Immature natural killer cell (primary cell): ENCODE results near the gene FAM124B. TPM values are rescaled to one million over a fixed set of nuclear protein-coding genes. Genes with fewer than 3 reads are reported as not detected.
"Not testable (repeated sequence)": the region's sequence is repeated elsewhere in the genome, so short reads cannot be mapped to it uniquely, and the experiment has no call there.

Source experiments
- DNase-seq, 3 donors: peaks; one replicate each; pipeline ENCODE4 v3.0.0; 2022; ENCODE audit warnings: mixed read lengths in 1 of 3
- H3K27ac Mint-ChIP-seq, 6 donors: one replicate each; pipeline ENCODE4 v1.8.0; 2020; ENCODE audit warnings: mixed read lengths in 6 of 6, mild to moderate bottlenecking in 5 of 6, inconsistent platforms in 4 of 6, moderate library complexity in 3 of 6
- H3K27me3 Mint-ChIP-seq, 3 donors: one replicate each; pipeline ENCODE4 v1.8.0; 2020 to 2021; ENCODE audit warnings: low read depth in 3 of 3, mild to moderate bottlenecking in 3 of 3, mixed read lengths in 3 of 3, moderate library complexity in 3 of 3, inconsistent platforms in 1 of 3
- H3K36me3 Mint-ChIP-seq, 3 donors: one replicate each; pipeline ENCODE4 v1.8.0; 2020; ENCODE audit warnings: mixed read lengths in 3 of 3, inconsistent platforms in 2 of 3, mild to moderate bottlenecking in 2 of 3
- H3K4me1 Mint-ChIP-seq, 2 donors: one replicate each; pipeline ENCODE4 v1.8.0; 2020; ENCODE audit warnings: inconsistent platforms in 2 of 2, mild to moderate bottlenecking in 2 of 2, mixed read lengths in 2 of 2, moderate library complexity in 1 of 2
- H3K4me3 Mint-ChIP-seq, 5 donors: one replicate each; pipeline ENCODE4 v1.8.0; 2020; ENCODE audit warnings: mild to moderate bottlenecking in 5 of 5, mixed read lengths in 5 of 5, inconsistent platforms in 3 of 5, moderate library complexity in 3 of 5
- H3K9me3 Mint-ChIP-seq, 6 donors: one replicate each; pipeline ENCODE4 v1.8.0; 2020; ENCODE audit warnings: mild to moderate bottlenecking in 6 of 6, mixed read lengths in 6 of 6, inconsistent platforms in 4 of 6, moderate library complexity in 3 of 6
- polyA plus RNA-seq, 3 donors: library from polyadenylated mRNA; unstranded; fragments of 300-500 nt; fragmentation: Illumina TruSeq; gene quantifications; one replicate each; pipeline ENCODE4 v1.2.3, GENCODE V29; 2021

FAM124B gene
- polyA plus RNA-seq, 3 donors from 2014 or later, result 0.78 to 1.4 (median 1.1) TPM

DNA sequence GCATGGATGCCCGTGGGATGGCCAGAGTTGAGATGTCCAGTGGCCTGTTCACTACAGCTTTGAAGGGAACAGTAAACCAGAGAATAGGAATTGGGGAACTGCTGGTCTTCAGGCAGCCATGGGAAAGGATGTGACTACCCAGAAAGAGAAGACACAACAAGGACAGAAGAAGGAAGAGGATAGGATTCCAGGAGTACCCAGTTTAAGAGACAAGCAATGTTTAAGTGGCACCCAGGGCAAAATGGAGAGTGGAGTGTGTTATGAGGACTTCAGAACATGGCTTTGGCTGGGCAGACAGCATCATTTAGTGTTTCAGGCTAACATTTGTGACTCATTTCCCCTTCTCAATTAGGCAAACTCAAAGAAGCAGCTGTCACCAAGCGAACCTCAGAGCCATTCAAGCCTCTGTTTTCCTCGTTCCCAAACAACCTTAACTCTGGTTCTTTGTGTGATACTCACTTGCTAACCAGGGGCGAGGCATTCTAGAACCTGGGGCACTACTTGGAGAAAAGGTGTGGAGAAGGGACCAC, 4.0 kb upstream of the FAM124B start:
- Mint-ChIP-seq H3K27me3 (peaks cover 0 to 7% (median 0%) of the 10 kb centered on the region in 3 donors), H3K27ac (no peak overlapping the region), H3K9me3 (peaks cover 0 to 3% (median 0%) of the 10 kb centered on the region in 6 donors), H3K4me1 (peaks cover 16 to 20% of the 10 kb centered on the region in 2 donors), H3K4me3 (no peak overlapping the region), H3K36me3 (no peaks in the 10 kb centered on the region)
- DNase-seq, result no peak

DNA sequence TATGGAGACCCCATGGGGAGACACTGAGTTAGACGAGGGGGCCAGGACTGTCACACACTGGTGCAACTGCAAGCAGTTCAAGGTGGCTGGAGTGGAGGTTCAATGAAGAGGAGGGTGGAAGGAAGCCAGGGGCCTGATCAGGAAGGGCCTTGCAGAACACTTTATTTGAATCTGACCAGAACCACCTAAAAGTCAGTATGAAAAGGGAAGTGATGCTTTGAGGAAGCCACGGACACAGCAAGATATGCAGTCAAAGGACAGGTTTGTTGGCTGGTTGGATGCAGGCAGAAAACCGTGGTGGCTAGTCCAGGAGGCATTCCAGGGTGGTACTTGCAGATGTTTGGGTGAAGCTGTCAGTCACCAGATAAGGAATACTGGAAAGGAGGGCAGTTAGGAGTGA, 3.5 kb upstream of the FAM124B start:
- no peak for DNase-seq
- H3K4me1 Mint-ChIP-seq, result peaks cover 21 to 25% of the 10 kb centered on the region in 2 donors
- no peak overlapping the region for H3K27ac Mint-ChIP-seq
- peaks cover 0 to 3% (median 0%) of the 10 kb centered on the region in 6 donors for H3K9me3 Mint-ChIP-seq
- H3K4me3 Mint-ChIP-seq, result no peak overlapping the region
- peaks cover 0 to 7% (median 0%) of the 10 kb centered on the region in 3 donors for H3K27me3 Mint-ChIP-seq
- no peaks in the 10 kb centered on the region for H3K36me3 Mint-ChIP-seq

GRCh38 chr2:224404796-224405195, 2.9 kb upstream of the FAM124B start:
- H3K36me3 Mint-ChIP-seq, result no peaks in the 10 kb centered on the region
- H3K9me3 Mint-ChIP-seq, result peaks cover 0 to 3% (median 0%) of the 10 kb centered on the region in 6 donors
- DNase-seq, result no peak
- H3K27me3 Mint-ChIP-seq, result peaks cover 0 to 7% (median 0%) of the 10 kb centered on the region in 3 donors
- no peak overlapping the region for H3K27ac Mint-ChIP-seq
- peaks cover 27 to 28% of the 10 kb centered on the region in 2 donors for H3K4me1 Mint-ChIP-seq
- no peak overlapping the region for H3K4me3 Mint-ChIP-seq

- Mint-ChIP-seq H3K4me3 (no peak overlapping the region), H3K27ac (no peak overlapping the region), H3K9me3 (peaks cover 0 to 3% (median 0%) of the 10 kb centered on the region in 6 donors), H3K27me3 (peaks cover 0 to 7% (median 0%) of the 10 kb centered on the region in 3 donors), H3K4me1 (peaks cover 32 to 35% of the 10 kb centered on the region in 2 donors), H3K36me3 (no peaks in the 10 kb centered on the region)
- DNase-seq, result no peak
Observed at GRCh38 chr2:224403657-224404056, 1.8 kb upstream of the FAM124B start.

- peaks cover 39 to 47% of the 10 kb centered on the region in 2 donors for H3K4me1 Mint-ChIP-seq
- no peaks in the 10 kb centered on the region for H3K36me3 Mint-ChIP-seq
- H3K27ac Mint-ChIP-seq, result peak overlapping the region; percentile 29 to 96 (median 74)
- H3K4me3 Mint-ChIP-seq, result peak overlapping the region; percentile 80 to 90 (median 86)
- H3K27me3 Mint-ChIP-seq, result peaks cover 0 to 4% (median 2%) of the 10 kb centered on the region in 3 donors
- DNase-seq, result peak in 1 of 3 donors; percentile 10
- peaks cover 0 to 2% (median 0%) of the 10 kb centered on the region in 6 donors for H3K9me3 Mint-ChIP-seq
Observed at GRCh38 chr2:224400886-224401632, 848 bp downstream of the FAM124B start.

GRCh38 chr2:224400174-224400810, 1.6 kb downstream of the FAM124B start:
- peak overlapping the region; percentile 11 to 90 (median 86) for H3K4me3 Mint-ChIP-seq
- H3K27me3 Mint-ChIP-seq, result peaks cover 0 to 4% (median 2%) of the 10 kb centered on the region in 3 donors
- peaks cover 0 to 2% (median 0%) of the 10 kb centered on the region in 6 donors for H3K9me3 Mint-ChIP-seq
- DNase-seq, result no peak
- H3K36me3 Mint-ChIP-seq, result no peaks in the 10 kb centered on the region
- peak overlapping the region in 4 of 6 donors; percentile 7 to 96 (median 48) for H3K27ac Mint-ChIP-seq
- peaks cover 39 to 49% of the 10 kb centered on the region in 2 donors for H3K4me1 Mint-ChIP-seq

DNA sequence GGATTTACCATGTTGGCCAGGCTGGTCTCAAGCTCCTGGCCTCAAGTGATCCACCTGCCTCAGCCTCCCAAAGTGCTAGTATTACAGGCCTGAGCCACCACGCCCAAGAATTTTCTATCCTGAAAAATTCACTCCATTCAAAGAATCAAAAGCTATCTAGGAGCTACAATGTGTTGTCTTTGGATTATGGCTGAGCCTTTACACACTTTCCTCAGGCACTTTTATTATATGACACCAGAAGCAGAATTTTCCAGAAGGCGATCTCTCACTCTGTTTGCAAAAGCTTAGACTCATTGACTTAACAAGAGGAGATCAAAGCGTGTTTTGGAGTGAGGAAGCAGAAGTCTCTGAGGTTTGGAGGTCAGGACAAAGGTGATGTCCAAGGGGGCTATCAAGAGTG, 3.6 kb downstream of the FAM124B start:
- H3K9me3 Mint-ChIP-seq, result peaks cover 0 to 2% (median 0%) of the 10 kb centered on the region in 6 donors
- peak overlapping the region in 1 of 6 donors; percentile 25 for H3K27ac Mint-ChIP-seq
- no peaks in the 10 kb centered on the region for H3K36me3 Mint-ChIP-seq
- peaks cover 39 to 49% of the 10 kb centered on the region in 2 donors for H3K4me1 Mint-ChIP-seq
- H3K4me3 Mint-ChIP-seq, result no peak overlapping the region
- H3K27me3 Mint-ChIP-seq, result peaks cover 1 to 7% (median 2%) of the 10 kb centered on the region in 3 donors
- no peak for DNase-seq

DNA sequence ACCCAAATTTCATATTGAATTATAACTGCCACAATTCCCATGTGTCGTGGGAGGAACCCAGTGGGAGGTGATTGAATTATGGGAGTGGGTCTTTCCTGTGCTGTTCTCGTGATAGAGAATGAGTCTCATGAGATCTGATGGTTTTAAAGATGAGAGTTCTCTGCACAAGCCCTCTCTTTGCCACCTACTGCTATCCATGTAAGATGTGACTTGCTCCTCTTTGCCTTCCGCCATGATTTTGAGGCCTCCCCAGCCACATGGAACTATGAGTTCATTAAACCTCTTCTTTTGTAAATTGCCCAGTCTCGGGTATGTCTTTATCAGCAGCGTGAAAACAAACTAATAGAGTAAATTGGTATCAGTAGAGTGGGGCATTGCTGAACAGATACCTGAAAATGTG, 4.8 kb downstream of the FAM124B start:
- not testable (repeated sequence) for H3K9me3 Mint-ChIP-seq, DNase-seq, H3K27me3 Mint-ChIP-seq, H3K4me3 Mint-ChIP-seq, H3K27ac Mint-ChIP-seq, H3K36me3 Mint-ChIP-seq
- H3K4me1 Mint-ChIP-seq, result peaks cover 31 to 45% of the 10 kb centered on the region in 2 donors

DNA sequence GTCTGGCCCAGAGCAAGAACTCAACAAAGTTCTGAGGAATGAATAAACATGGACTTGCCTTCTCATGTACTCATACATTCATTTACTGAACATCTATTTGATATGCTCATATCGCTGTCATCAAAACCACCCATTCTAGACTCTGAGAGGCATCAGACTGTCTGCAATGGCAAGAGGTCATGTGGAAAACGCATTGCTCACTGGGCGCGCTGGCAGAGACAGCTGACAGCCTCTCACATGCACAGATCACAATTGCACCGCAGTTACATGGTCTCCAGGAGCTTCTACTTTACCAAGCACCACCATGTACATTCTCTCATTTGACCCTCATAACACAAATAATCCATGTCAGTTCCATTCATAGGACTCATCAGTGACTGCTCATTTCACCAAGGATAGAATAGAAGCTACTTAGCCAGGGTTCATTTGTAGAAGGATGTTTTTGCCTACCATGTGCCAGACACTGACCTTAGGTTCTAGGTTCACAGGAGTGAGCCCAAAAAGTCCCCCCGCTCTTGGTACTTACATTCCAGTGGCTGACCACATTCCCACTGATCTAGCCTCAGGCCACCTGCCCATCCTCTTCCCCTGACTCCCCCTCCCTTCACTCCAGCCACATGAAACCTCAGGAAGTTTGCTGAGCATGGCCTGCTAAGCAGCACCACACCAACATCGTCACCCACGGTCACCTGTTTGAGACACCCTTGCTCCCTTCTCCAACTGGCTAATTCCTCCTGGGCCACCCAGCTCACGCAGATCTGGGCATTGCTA, 6.1 kb downstream of the FAM124B start:
- Mint-ChIP-seq H3K4me3 (no peak overlapping the region), H3K9me3 (peaks cover 0 to 2% (median 0%) of the 10 kb centered on the region in 6 donors), H3K27ac (no peak overlapping the region), H3K27me3 (peaks cover 1 to 3% (median 2%) of the 10 kb centered on the region in 3 donors), H3K36me3 (no peaks in the 10 kb centered on the region), H3K4me1 (peaks cover 18 to 32% of the 10 kb centered on the region in 2 donors)
- no peak for DNase-seq

- Mint-ChIP-seq H3K27me3 (peaks cover 1 to 3% (median 2%) of the 10 kb centered on the region in 3 donors), H3K4me3 (no peak overlapping the region), H3K36me3 (no peaks in the 10 kb centered on the region), H3K27ac (no peak overlapping the region), H3K4me1 (peaks cover 6 to 14% of the 10 kb centered on the region in 2 donors), H3K9me3 (peaks cover 0 to 3% (median 0%) of the 10 kb centered on the region in 6 donors)
- no peak for DNase-seq
Observed at GRCh38 chr2:224393157-224393872, 8.6 kb downstream of the FAM124B start.

DNA sequence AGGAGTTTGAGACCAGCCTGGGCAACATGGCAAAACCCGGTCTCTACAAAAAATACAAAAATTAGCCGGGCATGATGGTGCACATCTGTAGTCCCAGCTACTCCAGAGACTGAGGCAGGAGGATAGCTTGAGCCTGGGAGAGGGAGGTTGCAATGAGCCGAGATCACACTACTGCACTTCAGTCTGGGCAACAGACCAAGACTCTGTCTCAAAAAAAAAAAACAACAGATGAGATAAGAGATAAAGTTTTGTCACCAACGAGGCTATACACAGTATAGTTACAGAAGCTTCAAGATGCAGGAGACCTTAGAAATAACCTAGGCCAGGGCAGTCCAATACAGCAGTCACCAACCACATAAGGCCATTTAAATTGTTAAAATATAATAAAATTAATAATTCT, 9.4 kb downstream of the FAM124B start:
- Mint-ChIP-seq H3K4me1 (peaks cover 6 to 14% of the 10 kb centered on the region in 2 donors), H3K27me3 (peaks cover 1 to 5% (median 2%) of the 10 kb centered on the region in 3 donors), H3K9me3 (peaks cover 0 to 3% (median 0%) of the 10 kb centered on the region in 6 donors), H3K36me3 (no peaks in the 10 kb centered on the region), H3K4me3 (no peak overlapping the region), H3K27ac (no peak overlapping the region)
- no peak for DNase-seq

GRCh38 chr2:224389317-224389716, 12.6 kb downstream of the FAM124B start:
- Mint-ChIP-seq H3K4me3 (no peak overlapping the region), H3K27me3 (peaks cover 0 to 8% (median 0%) of the 10 kb centered on the region in 3 donors), H3K4me1 (no peaks in the 10 kb centered on the region), H3K27ac (no peak overlapping the region), H3K9me3 (peaks cover 0 to 2% (median 0%) of the 10 kb centered on the region in 6 donors), H3K36me3 (no peaks in the 10 kb centered on the region)
- no peak for DNase-seq

DNA sequence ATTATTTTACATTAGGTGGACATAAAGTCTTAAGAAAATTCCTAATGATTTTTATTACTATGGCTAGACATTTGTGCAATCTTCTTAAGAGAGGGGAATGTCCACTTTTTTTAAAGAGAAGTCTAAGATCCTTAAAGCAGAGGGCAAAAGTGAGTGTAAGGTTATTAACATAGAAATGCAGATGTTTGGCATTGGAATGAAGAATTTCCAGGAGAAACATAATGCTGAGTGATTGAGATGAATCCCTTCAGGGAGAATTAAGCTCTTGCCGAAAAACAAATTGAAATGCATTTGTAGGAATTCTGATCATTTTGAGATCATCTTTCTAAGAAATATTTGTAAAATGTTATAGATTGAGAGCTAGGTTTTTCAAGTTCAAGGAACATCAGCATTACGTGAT, 15.0 kb downstream of the FAM124B start:
- Mint-ChIP-seq H3K27ac (no peak overlapping the region), H3K36me3 (no peaks in the 10 kb centered on the region), H3K4me1 (no peaks in the 10 kb centered on the region), H3K9me3 (peaks cover 0 to 2% (median 0%) of the 10 kb centered on the region in 6 donors), H3K27me3 (peaks cover 0 to 8% (median 1%) of the 10 kb centered on the region in 3 donors), H3K4me3 (no peak overlapping the region)
- DNase-seq, result no peak
